ENCODE results near the gene BNIP2. TPM values are rescaled to one million over a fixed set of nuclear protein-coding genes. Genes with fewer than 3 reads are reported as not detected.
A peak's percentile ranks its signal among the peaks of the same experiment; 100 is the strongest.

The BNIP2 gene
- total and polyA plus RNA-seq, 3 experiments from 2014 or later = 62.7 to 107 (median 65.2) TPM

GRCh38 chr15:59685737-59686297 is 3.3 kb downstream of the BNIP2 start:
- Mint-ChIP-seq H3K4me1 (peaks cover 51 to 68% (median 58%) of the 10 kb centered on the region in 3 donors), H3K27me3 (no peaks in the 10 kb centered on the region), H3K9me3 (no peaks in the 10 kb centered on the region), H3K36me3 (peaks cover 0 to 59% (median 8%) of the 10 kb centered on the region in 3 donors), H3K27ac (peak overlapping the region in 7 of 8 donors; percentile 10 to 81 (median 38)), H3K4me3 (peak overlapping the region; percentile 9 to 80 (median 27))
- Histone ChIP-seq H3K4me3 (ENCODE audit: low read length) (no peak overlapping the region), H3K27ac (ENCODE audit: low read depth, low read length) (peak overlapping the region; percentile 19), H3K4me1 (ENCODE audit: insufficient read depth, low read length) (peaks cover 43% of the 10 kb centered on the region), H3K9me3 (ENCODE audit: low read length) (no peaks in the 10 kb centered on the region), H3K27me3 (ENCODE audit: insufficient read depth, low read length, poor library complexity, severe bottlenecking) (no peaks in the 10 kb centered on the region), H3K36me3 (ENCODE audit: insufficient read depth, low read length) (peaks cover 9% of the 10 kb centered on the region)
- DNase-seq = no peak
- POLR2A ChIA-PET = no interaction called here
- CTCF ChIA-PET = no interaction called here

- CTCF ChIA-PET = no interaction called here
- Histone ChIP-seq H3K27me3 (ENCODE audit: insufficient read depth, low read length, poor library complexity, severe bottlenecking) (no peaks in the 10 kb centered on the region), H3K4me3 (ENCODE audit: low read length) (no peak overlapping the region), H3K9me3 (ENCODE audit: low read length) (no peaks in the 10 kb centered on the region), H3K36me3 (ENCODE audit: insufficient read depth, low read length) (peaks cover 35% of the 10 kb centered on the region), H3K27ac (ENCODE audit: low read depth, low read length) (no peak overlapping the region), H3K4me1 (ENCODE audit: insufficient read depth, low read length) (peaks cover 14% of the 10 kb centered on the region)
- H3K36me3 Mint-ChIP-seq = peaks cover 0 to 82% (median 18%) of the 10 kb centered on the region in 3 donors
- H3K9me3 Mint-ChIP-seq = no peaks in the 10 kb centered on the region
- no peak for DNase-seq
- POLR2A ChIA-PET = no interaction called here
- no peak overlapping the region for H3K27ac Mint-ChIP-seq
- no peaks in the 10 kb centered on the region for H3K27me3 Mint-ChIP-seq
- no peak overlapping the region for H3K4me3 Mint-ChIP-seq
- H3K4me1 Mint-ChIP-seq = peaks cover 31 to 40% (median 33%) of the 10 kb centered on the region in 3 donors
Observed at GRCh38 chr15:59680870-59681269, 8.2 kb downstream of the BNIP2 start.

GRCh38 chr15:59680346-59680745 is 8.8 kb downstream of the BNIP2 start:
- no peak overlapping the region for H3K4me3 ChIP-seq (ENCODE audit: low read length)
- CTCF ChIA-PET = no interaction called here
- no peak for DNase-seq
- H3K36me3 Mint-ChIP-seq = peaks cover 0 to 82% (median 18%) of the 10 kb centered on the region in 3 donors
- H3K27me3 Mint-ChIP-seq = no peaks in the 10 kb centered on the region
- no peaks in the 10 kb centered on the region for H3K27me3 ChIP-seq (ENCODE audit: insufficient read depth, low read length, poor library complexity, severe bottlenecking)
- H3K36me3 ChIP-seq (ENCODE audit: insufficient read depth, low read length) = peaks cover 40% of the 10 kb centered on the region
- no peak overlapping the region for H3K4me3 Mint-ChIP-seq
- H3K27ac Mint-ChIP-seq = no peak overlapping the region
- H3K4me1 ChIP-seq (ENCODE audit: insufficient read depth, low read length) = peaks cover 8% of the 10 kb centered on the region
- POLR2A ChIA-PET = no interaction called here
- no peaks in the 10 kb centered on the region for H3K9me3 Mint-ChIP-seq
- no peak overlapping the region for H3K27ac ChIP-seq (ENCODE audit: low read depth, low read length)
- peaks cover 26 to 35% (median 28%) of the 10 kb centered on the region in 3 donors for H3K4me1 Mint-ChIP-seq
- H3K9me3 ChIP-seq (ENCODE audit: low read length) = no peaks in the 10 kb centered on the region

GRCh38 chr15:59678620-59679019 is 10.5 kb downstream of the BNIP2 start:
- DNase-seq = no peak
- no peaks in the 10 kb centered on the region for H3K9me3 Mint-ChIP-seq
- no peaks in the 10 kb centered on the region for H3K9me3 ChIP-seq (ENCODE audit: low read length)
- H3K27ac ChIP-seq (ENCODE audit: low read depth, low read length) = no peak overlapping the region
- no peak overlapping the region for H3K4me3 Mint-ChIP-seq
- no peaks in the 10 kb centered on the region for H3K27me3 Mint-ChIP-seq
- H3K4me1 Mint-ChIP-seq = peaks cover 18% of the 10 kb centered on the region in 3 donors
- CTCF ChIA-PET = no interaction called here
- H3K36me3 ChIP-seq (ENCODE audit: insufficient read depth, low read length) = peaks cover 51% of the 10 kb centered on the region
- H3K4me1 ChIP-seq (ENCODE audit: insufficient read depth, low read length) = no peaks in the 10 kb centered on the region
- peaks cover 4 to 88% (median 18%) of the 10 kb centered on the region in 3 donors for H3K36me3 Mint-ChIP-seq
- peak overlapping the region in 2 of 8 donors; percentile 26 to 54 for H3K27ac Mint-ChIP-seq
- H3K27me3 ChIP-seq (ENCODE audit: insufficient read depth, low read length, poor library complexity, severe bottlenecking) = no peaks in the 10 kb centered on the region
- H3K4me3 ChIP-seq (ENCODE audit: low read length) = no peak overlapping the region
- POLR2A ChIA-PET = no interaction called here

- peaks cover 15 to 17% (median 15%) of the 10 kb centered on the region in 3 donors for H3K4me1 Mint-ChIP-seq
- H3K27ac Mint-ChIP-seq = peak overlapping the region in 1 of 8 donors; percentile 15
Observed at GRCh38 chr15:59678172-59678571, 10.9 kb downstream of the BNIP2 start.

GRCh38 chr15:59676565-59676964 is 12.6 kb downstream of the BNIP2 start:
- Mint-ChIP-seq H3K27me3 (no peaks in the 10 kb centered on the region), H3K4me3 (no peak overlapping the region), H3K36me3 (peaks cover 4 to 92% (median 15%) of the 10 kb centered on the region in 3 donors), H3K27ac (no peak overlapping the region), H3K4me1 (peaks cover 5 to 9% (median 8%) of the 10 kb centered on the region in 3 donors), H3K9me3 (no peaks in the 10 kb centered on the region)
- CTCF ChIA-PET = no interaction called here
- Histone ChIP-seq H3K9me3 (ENCODE audit: low read length) (no peaks in the 10 kb centered on the region), H3K36me3 (ENCODE audit: insufficient read depth, low read length) (peaks cover 63% of the 10 kb centered on the region), H3K4me3 (ENCODE audit: low read length) (no peak overlapping the region), H3K27me3 (ENCODE audit: insufficient read depth, low read length, poor library complexity, severe bottlenecking) (no peaks in the 10 kb centered on the region), H3K27ac (ENCODE audit: low read depth, low read length) (no peak overlapping the region), H3K4me1 (ENCODE audit: insufficient read depth, low read length) (no peaks in the 10 kb centered on the region)
- no peak for DNase-seq
- POLR2A ChIA-PET = no interaction called here

More at GRCh38 chr15:59678172-59678571, 10.9 kb downstream of the BNIP2 start:
- POLR2A ChIA-PET = no interaction called here
- no peaks in the 10 kb centered on the region for H3K27me3 ChIP-seq (ENCODE audit: insufficient read depth, low read length, poor library complexity, severe bottlenecking)
- CTCF ChIA-PET = no interaction called here
- no peaks in the 10 kb centered on the region for H3K4me1 ChIP-seq (ENCODE audit: insufficient read depth, low read length)
- no peak overlapping the region for H3K4me3 Mint-ChIP-seq
- no peak for DNase-seq
- H3K27me3 Mint-ChIP-seq = no peaks in the 10 kb centered on the region
- H3K36me3 Mint-ChIP-seq = peaks cover 4 to 91% (median 16%) of the 10 kb centered on the region in 3 donors
- H3K9me3 Mint-ChIP-seq = no peaks in the 10 kb centered on the region
- H3K27ac ChIP-seq (ENCODE audit: low read depth, low read length) = no peak overlapping the region
- H3K36me3 ChIP-seq (ENCODE audit: insufficient read depth, low read length) = peaks cover 51% of the 10 kb centered on the region
- H3K9me3 ChIP-seq (ENCODE audit: low read length) = no peaks in the 10 kb centered on the region
- no peak overlapping the region for H3K4me3 ChIP-seq (ENCODE audit: low read length)

GRCh38 chr15:59674361-59674877 is 14.7 kb downstream of the BNIP2 start:
- CTCF ChIA-PET = no interaction called here
- no peaks in the 10 kb centered on the region for H3K27me3 ChIP-seq (ENCODE audit: insufficient read depth, low read length, poor library complexity, severe bottlenecking)
- no peaks in the 10 kb centered on the region for H3K9me3 Mint-ChIP-seq
- peaks cover 62% of the 10 kb centered on the region for H3K36me3 ChIP-seq (ENCODE audit: insufficient read depth, low read length)
- POLR2A ChIA-PET = no interaction called here
- no peaks in the 10 kb centered on the region for H3K27me3 Mint-ChIP-seq
- H3K4me3 Mint-ChIP-seq = no peak overlapping the region
- no peaks in the 10 kb centered on the region for H3K9me3 ChIP-seq (ENCODE audit: low read length)
- DNase-seq = no peak
- H3K27ac Mint-ChIP-seq = peak overlapping the region in 1 of 8 donors; percentile 10
- H3K27ac ChIP-seq (ENCODE audit: low read depth, low read length) = no peak overlapping the region
- H3K4me3 ChIP-seq (ENCODE audit: low read length) = no peak overlapping the region
- H3K4me1 Mint-ChIP-seq = peaks cover 7% of the 10 kb centered on the region in 3 donors
- peaks cover 4 to 88% (median 22%) of the 10 kb centered on the region in 3 donors for H3K36me3 Mint-ChIP-seq
- H3K4me1 ChIP-seq (ENCODE audit: insufficient read depth, low read length) = no peaks in the 10 kb centered on the region

- no peaks in the 10 kb centered on the region for H3K4me1 ChIP-seq (ENCODE audit: insufficient read depth, low read length)
- POLR2A ChIA-PET = no interaction called here
Observed at GRCh38 chr15:59668556-59668955, 20.6 kb downstream of the BNIP2 start.

More at GRCh38 chr15:59668556-59668955, 20.6 kb downstream of the BNIP2 start:
- Histone ChIP-seq H3K27me3 (ENCODE audit: insufficient read depth, low read length, poor library complexity, severe bottlenecking) (no peaks in the 10 kb centered on the region), H3K27ac (ENCODE audit: low read depth, low read length) (no peak overlapping the region), H3K9me3 (ENCODE audit: low read length) (no peaks in the 10 kb centered on the region), H3K36me3 (ENCODE audit: insufficient read depth, low read length) (peaks cover 42% of the 10 kb centered on the region), H3K4me3 (ENCODE audit: low read length) (no peak overlapping the region)
- no peaks in the 10 kb centered on the region for H3K9me3 Mint-ChIP-seq
- H3K4me3 Mint-ChIP-seq = no peak overlapping the region
- peaks cover 0 to 8% (median 0%) of the 10 kb centered on the region in 3 donors for H3K4me1 Mint-ChIP-seq
- DNase-seq = no peak
- peaks cover 0 to 72% (median 18%) of the 10 kb centered on the region in 3 donors for H3K36me3 Mint-ChIP-seq
- no peaks in the 10 kb centered on the region for H3K27me3 Mint-ChIP-seq
- CTCF ChIA-PET = no interaction called here
- H3K27ac Mint-ChIP-seq = no peak overlapping the region

All from CD8-positive, alpha-beta memory T cell (primary cell).